ENCODE results near the gene HDGF.

HDGF gene

DNA sequence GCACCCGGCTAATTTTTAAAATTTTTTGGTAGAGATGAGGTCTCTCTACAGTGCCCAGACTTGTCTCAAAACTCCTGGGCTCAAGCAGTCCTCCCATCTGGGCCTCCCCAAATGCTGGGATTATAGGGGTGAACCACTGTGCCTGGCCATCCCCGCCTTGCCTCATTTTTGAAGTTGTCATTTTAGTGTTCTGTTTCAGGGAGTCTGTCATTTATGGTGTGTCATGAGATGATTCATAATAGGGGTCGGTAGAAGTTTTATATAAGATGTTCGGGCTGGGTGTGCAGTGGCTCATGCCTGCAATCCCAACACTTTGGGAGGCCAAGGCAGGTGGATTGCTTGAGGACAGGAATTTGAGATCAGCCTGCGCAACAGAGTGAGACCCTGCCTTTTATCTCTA is 24.3 kb upstream of the HDGF start:
- TF ChIP-seq SIN3A (IDR thresholded peaks at IDR 0.05; ENCODE audit: borderline replicate concordance, insufficient read depth, low read length): no peak
- TF ChIP-seq, protein P1, sequence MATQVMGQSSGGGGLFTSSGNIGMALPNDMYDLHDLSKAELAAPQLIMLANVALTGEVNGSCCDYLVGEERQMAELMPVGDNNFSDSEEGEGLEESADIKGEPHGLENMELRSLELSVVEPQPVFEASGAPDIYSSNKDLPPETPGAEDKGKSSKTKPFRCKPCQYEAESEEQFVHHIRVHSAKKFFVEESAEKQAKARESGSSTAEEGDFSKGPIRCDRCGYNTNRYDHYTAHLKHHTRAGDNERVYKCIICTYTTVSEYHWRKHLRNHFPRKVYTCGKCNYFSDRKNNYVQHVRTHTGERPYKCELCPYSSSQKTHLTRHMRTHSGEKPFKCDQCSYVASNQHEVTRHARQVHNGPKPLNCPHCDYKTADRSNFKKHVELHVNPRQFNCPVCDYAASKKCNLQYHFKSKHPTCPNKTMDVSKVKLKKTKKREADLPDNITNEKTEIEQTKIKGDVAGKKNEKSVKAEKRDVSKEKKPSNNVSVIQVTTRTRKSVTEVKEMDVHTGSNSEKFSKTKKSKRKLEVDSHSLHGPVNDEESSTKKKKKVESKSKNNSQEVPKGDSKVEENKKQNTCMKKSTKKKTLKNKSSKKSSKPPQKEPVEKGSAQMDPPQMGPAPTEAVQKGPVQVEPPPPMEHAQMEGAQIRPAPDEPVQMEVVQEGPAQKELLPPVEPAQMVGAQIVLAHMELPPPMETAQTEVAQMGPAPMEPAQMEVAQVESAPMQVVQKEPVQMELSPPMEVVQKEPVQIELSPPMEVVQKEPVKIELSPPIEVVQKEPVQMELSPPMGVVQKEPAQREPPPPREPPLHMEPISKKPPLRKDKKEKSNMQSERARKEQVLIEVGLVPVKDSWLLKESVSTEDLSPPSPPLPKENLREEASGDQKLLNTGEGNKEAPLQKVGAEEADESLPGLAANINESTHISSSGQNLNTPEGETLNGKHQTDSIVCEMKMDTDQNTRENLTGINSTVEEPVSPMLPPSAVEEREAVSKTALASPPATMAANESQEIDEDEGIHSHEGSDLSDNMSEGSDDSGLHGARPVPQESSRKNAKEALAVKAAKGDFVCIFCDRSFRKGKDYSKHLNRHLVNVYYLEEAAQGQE (IDR thresholded peaks at IDR 0.05; ENCODE audit: insufficient read depth in 1 of 2, low read depth in 2 of 2, low read length in 2 of 2): no peak
- no peak for TF ChIP-seq POLR2AphosphoS5 (IDR thresholded peaks at IDR 0.05; ENCODE audit: low read depth, low read length)
- TF ChIP-seq TAF1 (IDR thresholded peaks at IDR 0.05; ENCODE audit: borderline replicate concordance, insufficient read depth, low read length): no peak
- no peak for TF ChIP-seq FOXP2 (optimal IDR thresholded peaks at IDR 0.05; ENCODE audit: borderline replicate concordance, extremely low read depth, extremely low read length, insufficient read depth)

DNA sequence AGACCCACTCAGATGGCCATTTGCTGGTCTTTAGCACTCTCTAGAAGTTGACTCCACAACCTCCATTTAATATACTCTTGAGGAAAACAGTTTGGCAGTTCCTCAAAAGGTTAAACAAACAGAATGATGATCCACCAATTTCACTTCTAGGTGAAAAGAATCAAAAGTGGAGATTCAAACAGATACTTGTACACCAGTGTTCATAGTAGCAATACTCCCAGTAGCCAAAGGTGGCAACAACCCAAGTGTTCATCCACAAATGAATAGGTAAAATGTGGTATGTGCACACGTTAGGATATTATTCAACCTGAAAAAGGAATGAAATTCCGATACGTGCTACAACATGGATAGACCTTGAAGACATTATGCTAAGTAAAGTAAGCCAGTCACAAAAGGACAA is 22.1 kb upstream of the HDGF start:
- TF ChIP-seq SIN3A (IDR thresholded peaks at IDR 0.05; ENCODE audit: borderline replicate concordance, insufficient read depth, low read length): no peak
- TF ChIP-seq FOXP2 (optimal IDR thresholded peaks at IDR 0.05; ENCODE audit: borderline replicate concordance, extremely low read depth, extremely low read length, insufficient read depth): no peak
- TF ChIP-seq POLR2AphosphoS5 (IDR thresholded peaks at IDR 0.05; ENCODE audit: low read depth, low read length): no peak
- no peak for TF ChIP-seq TAF1 (IDR thresholded peaks at IDR 0.05; ENCODE audit: borderline replicate concordance, insufficient read depth, low read length)
- TF ChIP-seq, protein P1 (IDR thresholded peaks at IDR 0.05; ENCODE audit: insufficient read depth in 1 of 2, low read depth in 2 of 2, low read length in 2 of 2): no peak

DNA sequence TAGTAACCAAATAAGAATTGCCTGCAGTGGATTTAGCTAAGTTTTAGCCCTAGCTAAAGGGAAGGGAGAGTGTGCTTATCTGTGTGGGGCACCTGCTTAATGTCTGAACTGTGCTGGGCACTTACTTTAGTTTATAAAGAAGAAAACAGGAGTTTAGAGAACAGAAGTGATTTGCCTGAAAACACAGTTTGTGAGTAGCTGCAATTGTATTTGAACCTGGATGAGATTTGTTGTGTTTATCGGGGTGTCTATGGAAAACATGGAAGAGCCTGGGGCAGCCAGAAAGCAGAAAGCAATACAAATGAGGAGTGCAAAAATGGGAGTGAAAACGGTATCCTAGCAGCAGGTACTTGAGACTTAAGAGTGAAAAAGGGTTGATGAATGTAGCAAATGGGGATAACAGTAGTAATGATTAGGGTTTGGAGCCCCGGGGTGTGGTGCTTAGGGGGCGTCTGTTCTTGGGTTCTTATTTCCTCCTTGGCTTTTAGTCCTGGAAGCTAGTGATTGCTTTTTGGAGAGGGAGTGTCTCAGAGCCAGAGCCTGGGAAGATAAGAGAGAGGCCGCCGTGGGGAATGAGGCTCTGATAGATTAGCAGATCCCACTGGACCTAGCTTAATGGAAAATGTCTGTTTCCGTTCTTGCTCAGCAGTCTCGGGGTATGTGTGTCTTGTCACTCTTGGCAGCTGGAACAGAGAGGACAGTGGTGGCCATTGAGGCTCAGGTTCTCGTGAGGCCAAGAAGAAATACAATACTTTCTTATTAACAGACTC is 21.4 kb upstream of the HDGF start:
- TF ChIP-seq SIN3A (IDR thresholded peaks at IDR 0.05; ENCODE audit: borderline replicate concordance, insufficient read depth, low read length): no peak
- no peak for TF ChIP-seq TAF1 (IDR thresholded peaks at IDR 0.05; ENCODE audit: borderline replicate concordance, insufficient read depth, low read length)
- TF ChIP-seq, protein P1 (IDR thresholded peaks at IDR 0.05; ENCODE audit: insufficient read depth in 1 of 2, low read depth in 2 of 2, low read length in 2 of 2): no peak
- TF ChIP-seq POLR2AphosphoS5 (IDR thresholded peaks at IDR 0.05; ENCODE audit: low read depth, low read length): no peak
- TF ChIP-seq FOXP2 (optimal IDR thresholded peaks at IDR 0.05; ENCODE audit: borderline replicate concordance, extremely low read depth, extremely low read length, insufficient read depth): no peak

DNA sequence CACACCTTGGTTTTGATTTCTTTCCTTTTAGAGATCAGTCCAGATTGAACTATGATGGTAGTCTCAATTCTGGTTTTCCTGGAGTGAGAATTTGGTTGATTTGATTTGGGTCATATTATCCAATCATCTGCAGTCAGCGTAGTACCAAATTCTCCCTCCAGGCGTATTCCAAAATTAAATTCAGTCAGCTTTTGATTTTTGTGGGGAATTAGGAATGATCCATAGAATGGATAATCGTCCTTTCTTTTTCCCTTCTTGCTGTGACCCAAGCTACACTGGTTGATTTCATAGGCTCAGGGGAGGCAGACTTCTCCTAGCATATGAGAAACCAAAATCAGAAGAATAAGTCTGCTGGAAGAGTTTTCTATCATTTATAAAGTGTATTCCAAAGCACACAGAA is 20.7 kb upstream of the HDGF start:
- TF ChIP-seq FOXP2 (optimal IDR thresholded peaks at IDR 0.05; ENCODE audit: borderline replicate concordance, extremely low read depth, extremely low read length, insufficient read depth) (no peak), TAF1 (IDR thresholded peaks at IDR 0.05; ENCODE audit: borderline replicate concordance, insufficient read depth, low read length) (no peak), POLR2AphosphoS5 (IDR thresholded peaks at IDR 0.05; ENCODE audit: low read depth, low read length) (no peak)

DNA sequence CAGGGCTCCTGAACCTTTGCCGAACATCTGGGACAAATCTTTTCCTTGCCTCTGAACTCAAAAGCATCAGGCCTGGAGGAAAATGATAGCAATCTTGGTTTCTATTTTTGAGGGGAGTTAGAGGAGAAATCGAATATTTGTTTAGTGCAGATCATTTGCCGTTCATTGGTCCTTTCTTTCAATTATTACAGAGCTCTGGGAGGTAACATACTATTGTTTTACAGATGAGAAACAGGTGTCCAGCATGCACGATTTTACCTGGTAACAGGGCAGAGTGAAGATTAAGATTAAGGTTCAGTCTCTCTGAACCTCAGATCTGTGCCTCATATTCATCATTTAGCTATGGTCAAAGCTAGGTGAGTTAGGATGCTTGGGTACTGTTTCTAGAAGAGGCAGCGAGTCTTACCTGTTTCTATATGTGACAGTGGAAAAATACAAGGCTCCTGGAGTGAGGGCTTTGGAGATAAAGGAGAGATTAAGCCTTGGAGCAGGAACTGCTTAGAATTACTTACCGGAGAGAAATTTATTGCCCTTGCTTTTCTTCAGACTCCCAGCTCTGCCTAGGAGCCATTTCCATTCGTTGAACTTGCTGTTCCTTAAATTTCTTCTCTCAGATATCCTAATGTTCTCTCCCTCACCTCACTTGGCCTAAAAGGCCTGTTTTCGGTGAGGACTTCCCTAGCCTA is 17.3 kb upstream of the HDGF start:
- TF ChIP-seq SIN3A (IDR thresholded peaks at IDR 0.05; ENCODE audit: borderline replicate concordance, insufficient read depth, low read length) (no peak), TAF1 (IDR thresholded peaks at IDR 0.05; ENCODE audit: borderline replicate concordance, insufficient read depth, low read length) (no peak), FOXP2 (optimal IDR thresholded peaks at IDR 0.05; ENCODE audit: borderline replicate concordance, extremely low read depth, extremely low read length, insufficient read depth) (no peak), POLR2AphosphoS5 (IDR thresholded peaks at IDR 0.05; ENCODE audit: low read depth, low read length) (no peak)
- TF ChIP-seq, protein P1 (IDR thresholded peaks at IDR 0.05; ENCODE audit: insufficient read depth in 1 of 2, low read depth in 2 of 2, low read length in 2 of 2): no peak

Data from PFSK-1 (cell line).